GM13977 (cell line): ENCODE data around the gene SLIT3.
A peak's percentile ranks its signal among the peaks of the same experiment; 100 is the strongest.

Experiments used
- DNase-seq: peaks from one replicate; pipeline ENCODE4 v3.0.0; 2012; ENCODE audit warnings: low spot score
- in situ Hi-C: fragments of 300-500 bp; cut with MboI; formaldehyde crosslinking; loops from one replicate; pipeline ENCODE4 v1.12.0; 2022; ENCODE audit warnings: low sequenced_read_pairs, low pct_unique_long_range_greater_than_20kb, mixed read lengths, inconsistent platforms; ENCODE audit not compliant: unreplicated experiment
- TF ChIP-seq, protein P1 (sequence below): IDR thresholded peaks from 2 replicates; pipeline ENCODE4 v1.5.1; 2012; ENCODE audit warnings: mild to moderate bottlenecking, control low read depth; ENCODE audit not compliant: insufficient read depth; ENCODE audit errors: extremely low read depth, missing control alignments

Gene SLIT3

DNA sequence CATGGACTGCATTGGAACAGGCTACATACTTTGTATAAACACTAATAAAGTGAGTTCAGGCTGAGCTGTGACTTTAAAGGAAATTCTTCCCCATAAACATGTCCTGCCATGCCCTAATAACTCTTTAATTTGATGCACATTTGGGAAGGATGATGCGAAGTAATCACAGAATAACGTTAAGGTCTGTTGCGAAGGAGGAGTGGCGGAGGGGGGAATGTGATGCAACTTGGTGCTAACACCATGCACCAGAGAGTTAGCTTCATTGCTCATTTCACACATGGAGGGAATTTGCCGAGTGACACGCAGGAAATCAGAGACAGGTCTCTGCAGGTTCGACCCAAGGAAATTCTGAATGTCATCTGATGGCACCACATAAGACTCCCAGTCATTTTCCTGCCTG, 32.9 kb downstream of the SLIT3 start:
- in situ Hi-C loops: no loop called here
- TF ChIP-seq, protein P1, sequence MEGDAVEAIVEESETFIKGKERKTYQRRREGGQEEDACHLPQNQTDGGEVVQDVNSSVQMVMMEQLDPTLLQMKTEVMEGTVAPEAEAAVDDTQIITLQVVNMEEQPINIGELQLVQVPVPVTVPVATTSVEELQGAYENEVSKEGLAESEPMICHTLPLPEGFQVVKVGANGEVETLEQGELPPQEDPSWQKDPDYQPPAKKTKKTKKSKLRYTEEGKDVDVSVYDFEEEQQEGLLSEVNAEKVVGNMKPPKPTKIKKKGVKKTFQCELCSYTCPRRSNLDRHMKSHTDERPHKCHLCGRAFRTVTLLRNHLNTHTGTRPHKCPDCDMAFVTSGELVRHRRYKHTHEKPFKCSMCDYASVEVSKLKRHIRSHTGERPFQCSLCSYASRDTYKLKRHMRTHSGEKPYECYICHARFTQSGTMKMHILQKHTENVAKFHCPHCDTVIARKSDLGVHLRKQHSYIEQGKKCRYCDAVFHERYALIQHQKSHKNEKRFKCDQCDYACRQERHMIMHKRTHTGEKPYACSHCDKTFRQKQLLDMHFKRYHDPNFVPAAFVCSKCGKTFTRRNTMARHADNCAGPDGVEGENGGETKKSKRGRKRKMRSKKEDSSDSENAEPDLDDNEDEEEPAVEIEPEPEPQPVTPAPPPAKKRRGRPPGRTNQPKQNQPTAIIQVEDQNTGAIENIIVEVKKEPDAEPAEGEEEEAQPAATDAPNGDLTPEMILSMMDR: no peak

DNA sequence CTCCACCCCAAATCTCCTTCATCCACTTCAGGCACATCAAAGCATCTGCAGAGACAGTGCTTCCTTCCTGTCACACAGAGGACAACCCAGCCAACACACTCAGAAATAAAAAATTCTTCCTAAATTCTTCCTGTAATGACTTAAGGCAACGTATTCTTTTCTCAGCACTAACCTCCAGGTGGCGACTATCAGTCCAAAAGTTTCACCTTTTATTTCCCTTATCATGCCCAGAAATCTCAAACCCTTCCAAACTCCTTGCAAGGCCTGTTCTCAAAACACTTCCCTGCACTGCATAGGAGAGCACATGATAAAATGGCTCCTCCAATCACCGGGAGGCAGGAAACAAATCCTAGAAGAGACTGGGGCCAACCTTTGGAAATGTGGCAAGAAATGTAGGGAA, 35.1 kb downstream of the SLIT3 start:
- DNase-seq: peak; percentile 11
- in situ Hi-C loops: no loop called here
- TF ChIP-seq, protein P1: no peak

More for the DNA sequence above, 32.9 kb downstream of the SLIT3 start:
- no peak for DNase-seq

DNA sequence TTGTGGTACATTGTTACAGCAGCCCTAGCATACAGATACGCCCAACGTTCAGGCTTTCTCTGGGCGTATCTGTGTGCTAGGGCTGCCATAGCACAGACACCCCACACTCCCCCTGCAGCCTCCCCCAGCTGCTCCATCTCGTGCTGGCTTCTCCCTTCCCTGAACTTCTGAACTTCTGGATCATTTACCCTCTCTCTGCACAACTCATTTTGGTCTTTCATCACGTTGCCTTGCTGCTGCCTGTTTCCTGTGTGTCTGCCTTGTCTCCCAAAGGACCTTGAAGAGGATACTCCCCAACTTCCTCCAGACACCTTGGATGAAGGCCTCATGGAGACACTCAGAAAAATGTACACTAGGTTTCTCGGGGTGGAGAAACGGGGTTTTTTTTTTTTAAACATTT, 37.3 kb downstream of the SLIT3 start:
- in situ Hi-C loops: no loop called here

DNA sequence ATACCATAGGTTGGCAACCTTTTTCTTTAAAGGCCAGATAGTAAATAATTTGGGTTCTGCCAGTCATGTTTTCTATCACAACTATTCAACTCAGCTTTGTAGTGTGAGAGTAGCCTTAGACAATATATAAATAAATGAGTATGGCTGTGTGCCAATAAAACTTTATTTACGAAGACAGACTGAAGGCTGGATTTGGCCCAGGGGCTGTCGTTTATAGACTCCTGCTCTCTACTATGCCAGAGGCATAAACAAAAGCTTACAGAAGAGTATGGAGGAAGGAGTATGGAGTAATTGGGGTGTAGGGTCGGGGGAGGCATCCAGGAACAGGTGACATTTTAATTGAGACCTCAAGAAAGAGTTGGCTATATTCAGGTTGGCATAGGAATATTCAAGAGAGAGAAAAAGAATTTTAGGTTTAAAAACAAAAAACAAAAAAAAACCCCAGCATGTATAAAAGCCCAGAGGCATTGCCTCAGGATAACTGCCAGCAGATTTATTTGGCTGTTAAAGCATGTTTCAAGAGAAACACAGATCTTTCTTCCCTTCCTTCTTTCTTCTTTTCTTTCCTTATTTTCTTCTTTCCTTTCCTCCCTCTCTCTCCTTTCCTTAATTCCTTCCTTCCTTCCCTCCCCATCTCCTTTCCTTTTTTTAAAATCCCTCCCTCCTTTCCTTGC, 39.9 kb downstream of the SLIT3 start:
- TF ChIP-seq, protein P1: no peak

More for the DNA sequence above, 37.3 kb downstream of the SLIT3 start:
- TF ChIP-seq, protein P1: no peak
- DNase-seq: no peak

DNA sequence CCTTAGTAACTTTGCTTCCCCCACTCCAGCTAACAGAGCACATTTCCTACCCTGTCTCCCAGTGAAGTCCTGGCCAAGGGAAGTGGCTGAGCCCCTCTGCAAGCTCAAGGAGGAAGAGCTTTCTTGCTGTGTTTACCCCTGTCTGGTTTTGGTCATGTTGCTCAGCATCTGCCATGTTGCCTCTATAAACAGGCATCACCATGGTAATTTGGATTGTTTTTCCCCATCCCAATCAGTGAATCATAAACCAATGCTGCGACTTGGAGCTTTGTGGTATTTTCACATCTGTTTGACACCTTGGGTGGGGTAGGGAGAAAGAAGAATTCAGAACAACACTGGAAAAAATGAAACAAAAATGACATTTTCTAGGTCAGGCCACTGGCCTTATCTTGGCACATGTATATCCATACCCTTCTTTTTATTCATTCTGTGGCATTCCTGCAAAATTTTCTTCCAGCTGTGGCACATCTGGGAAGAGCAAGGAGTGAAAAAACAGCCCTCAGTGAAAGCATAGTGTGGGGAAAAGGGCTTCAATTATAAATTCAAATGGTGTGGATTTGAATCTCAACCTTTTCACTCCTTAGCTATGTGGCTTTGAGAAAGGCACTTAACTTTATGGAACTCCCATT, 42.5 kb downstream of the SLIT3 start:
- in situ Hi-C loops: no loop called here
- TF ChIP-seq, protein P1: no peak
- DNase-seq: no peak

More for the DNA sequence above, 39.9 kb downstream of the SLIT3 start:
- in situ Hi-C loops: no loop called here
- DNase-seq: no peak

DNA sequence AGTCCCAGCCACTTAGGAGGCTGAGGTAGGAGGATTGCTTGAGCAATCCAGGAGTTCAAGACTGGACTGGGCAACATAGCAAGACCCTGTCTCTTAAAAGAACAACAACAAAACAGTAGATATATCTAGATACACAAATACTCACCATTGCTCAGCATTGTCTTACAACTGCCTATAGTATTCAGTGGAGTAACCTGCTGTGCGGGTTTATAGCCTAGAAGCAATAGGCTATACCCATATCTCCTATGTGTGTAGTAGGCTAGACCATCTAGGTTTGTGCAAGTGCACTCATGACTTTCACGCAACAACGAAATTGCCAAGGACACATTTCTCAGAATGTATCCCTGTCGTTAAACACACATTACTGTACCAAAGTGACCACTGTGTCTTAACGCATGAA, 44.7 kb downstream of the SLIT3 start:
- DNase-seq: no peak
- TF ChIP-seq, protein P1: no peak
- in situ Hi-C loops: no loop called here
